ENCODE data around the gene JCHAIN.
"Not testable (repeated sequence)": the region's sequence is repeated elsewhere in the genome, so short reads cannot be mapped to it uniquely, and the experiment has no call there.

Gene JCHAIN

GRCh38 chr4:70680934-70681333, 14.6 kb upstream of the JCHAIN start:
- Mint-ChIP-seq H3K9me3 (no peaks in the 10 kb centered on the region), H3K4me3 (no peak overlapping the region), H3K27me3 (no peaks in the 10 kb centered on the region), H3K4me1 (ENCODE audit: low read depth) (peaks cover 6% of the 10 kb centered on the region), H3K36me3 (ENCODE audit: low read depth) (no peaks in the 10 kb centered on the region), H3K27ac (no peak overlapping the region)
- intact Hi-C loops (cut with micrococcal nuclease) = no loop called here

- Mint-ChIP-seq H3K36me3 (ENCODE audit: low read depth) (no peaks in the 10 kb centered on the region), H3K4me3 (no peak overlapping the region)
- intact Hi-C loops (cut with micrococcal nuclease) = no loop called here
Observed at GRCh38 chr4:70678383-70678999, 12.2 kb upstream of the JCHAIN start.

GRCh38 chr4:70676554-70677090, 10.3 kb upstream of the JCHAIN start:
- intact Hi-C loops (cut with micrococcal nuclease) = no loop called here
- Mint-ChIP-seq H3K36me3 (ENCODE audit: low read depth) (no peaks in the 10 kb centered on the region), H3K4me3 (no peak overlapping the region), H3K27ac (no peak overlapping the region), H3K27me3 (no peaks in the 10 kb centered on the region), H3K4me1 (ENCODE audit: low read depth) (peaks cover 6% of the 10 kb centered on the region), H3K9me3 (no peaks in the 10 kb centered on the region)

More at GRCh38 chr4:70678383-70678999, 12.2 kb upstream of the JCHAIN start:
- no peaks in the 10 kb centered on the region for H3K27me3 Mint-ChIP-seq
- H3K27ac Mint-ChIP-seq = no peak overlapping the region
- H3K9me3 Mint-ChIP-seq = no peaks in the 10 kb centered on the region
- peaks cover 6% of the 10 kb centered on the region for H3K4me1 Mint-ChIP-seq (ENCODE audit: low read depth)

GRCh38 chr4:70674731-70675130, 8.4 kb upstream of the JCHAIN start:
- intact Hi-C loops (cut with micrococcal nuclease) = no loop called here
- Mint-ChIP-seq H3K4me3 (no peak overlapping the region), H3K9me3 (no peaks in the 10 kb centered on the region), H3K36me3 (ENCODE audit: low read depth) (no peaks in the 10 kb centered on the region), H3K4me1 (ENCODE audit: low read depth) (peaks cover 6% of the 10 kb centered on the region), H3K27ac (no peak overlapping the region), H3K27me3 (no peaks in the 10 kb centered on the region)

GRCh38 chr4:70674191-70674590, 7.9 kb upstream of the JCHAIN start:
- Mint-ChIP-seq H3K27me3 (no peaks in the 10 kb centered on the region), H3K36me3 (ENCODE audit: low read depth) (no peaks in the 10 kb centered on the region), H3K4me3 (no peak overlapping the region), H3K27ac (no peak overlapping the region), H3K9me3 (no peaks in the 10 kb centered on the region), H3K4me1 (ENCODE audit: low read depth) (peaks cover 6% of the 10 kb centered on the region)
- intact Hi-C loops (cut with micrococcal nuclease) = no loop called here

GRCh38 chr4:70671091-70671490, 4.8 kb upstream of the JCHAIN start:
- Mint-ChIP-seq H3K4me3 (no peak overlapping the region), H3K27ac (no peak overlapping the region)

GRCh38 chr4:70670332-70671014, 4.2 kb upstream of the JCHAIN start:
- H3K9me3 Mint-ChIP-seq = no peaks in the 10 kb centered on the region
- H3K4me1 Mint-ChIP-seq (ENCODE audit: low read depth) = no peaks in the 10 kb centered on the region
- intact Hi-C loops (cut with micrococcal nuclease) = no loop called here
- H3K36me3 Mint-ChIP-seq (ENCODE audit: low read depth) = no peaks in the 10 kb centered on the region
- no peak overlapping the region for H3K27ac Mint-ChIP-seq
- H3K27me3 Mint-ChIP-seq = no peaks in the 10 kb centered on the region
- H3K4me3 Mint-ChIP-seq = no peak overlapping the region

More at GRCh38 chr4:70671091-70671490, 4.8 kb upstream of the JCHAIN start:
- intact Hi-C loops (cut with micrococcal nuclease) = no loop called here
- Mint-ChIP-seq H3K4me1 (ENCODE audit: low read depth) (no peaks in the 10 kb centered on the region), H3K36me3 (ENCODE audit: low read depth) (no peaks in the 10 kb centered on the region), H3K27me3 (no peaks in the 10 kb centered on the region), H3K9me3 (no peaks in the 10 kb centered on the region)

- no peak overlapping the region for H3K4me3 Mint-ChIP-seq
- no peak overlapping the region for H3K27ac Mint-ChIP-seq
- no peaks in the 10 kb centered on the region for H3K9me3 Mint-ChIP-seq
- intact Hi-C loops (cut with micrococcal nuclease) = no loop called here
- H3K4me1 Mint-ChIP-seq (ENCODE audit: low read depth) = no peaks in the 10 kb centered on the region
- H3K27me3 Mint-ChIP-seq = no peaks in the 10 kb centered on the region
- no peaks in the 10 kb centered on the region for H3K36me3 Mint-ChIP-seq (ENCODE audit: low read depth)
Observed at GRCh38 chr4:70667740-70668535, 1.6 kb upstream of the JCHAIN start.

GRCh38 chr4:70661309-70661922, 4.9 kb downstream of the JCHAIN start:
- H3K4me3 Mint-ChIP-seq; H3K27me3 Mint-ChIP-seq; H3K9me3 Mint-ChIP-seq; H3K36me3 Mint-ChIP-seq (ENCODE audit: low read depth); H3K27ac Mint-ChIP-seq; intact Hi-C loops (cut with micrococcal nuclease): not testable (repeated sequence)
- peaks cover 11% of the 10 kb centered on the region for H3K4me1 Mint-ChIP-seq (ENCODE audit: low read depth)

GRCh38 chr4:70660106-70660505, 6.2 kb downstream of the JCHAIN start:
- Mint-ChIP-seq H3K4me1 (ENCODE audit: low read depth) (peaks cover 11% of the 10 kb centered on the region), H3K36me3 (ENCODE audit: low read depth) (no peaks in the 10 kb centered on the region), H3K27me3 (no peaks in the 10 kb centered on the region), H3K9me3 (no peaks in the 10 kb centered on the region), H3K4me3 (no peak overlapping the region), H3K27ac (no peak overlapping the region)
- intact Hi-C loops (cut with micrococcal nuclease) = no loop called here

- H3K9me3 Mint-ChIP-seq = no peaks in the 10 kb centered on the region
- no peak overlapping the region for H3K27ac Mint-ChIP-seq
- no peaks in the 10 kb centered on the region for H3K27me3 Mint-ChIP-seq
- intact Hi-C loops (cut with micrococcal nuclease) = no loop called here
- H3K36me3 Mint-ChIP-seq (ENCODE audit: low read depth) = no peaks in the 10 kb centered on the region
- H3K4me1 Mint-ChIP-seq (ENCODE audit: low read depth) = peaks cover 11% of the 10 kb centered on the region
- H3K4me3 Mint-ChIP-seq = no peak overlapping the region
Observed at GRCh38 chr4:70658418-70658817, 7.9 kb downstream of the JCHAIN start.

- Mint-ChIP-seq H3K9me3 (no peaks in the 10 kb centered on the region), H3K27me3 (no peaks in the 10 kb centered on the region), H3K36me3 (ENCODE audit: low read depth) (no peaks in the 10 kb centered on the region), H3K4me3 (no peak overlapping the region), H3K27ac (no peak overlapping the region), H3K4me1 (ENCODE audit: low read depth) (peaks cover 11% of the 10 kb centered on the region)
- intact Hi-C loops (cut with micrococcal nuclease) = no loop called here
Observed at GRCh38 chr4:70657326-70657725, 9.0 kb downstream of the JCHAIN start.

- Mint-ChIP-seq H3K27me3 (no peaks in the 10 kb centered on the region), H3K9me3 (no peaks in the 10 kb centered on the region), H3K27ac (no peak overlapping the region), H3K4me3 (no peak overlapping the region), H3K4me1 (ENCODE audit: low read depth) (peaks cover 11% of the 10 kb centered on the region), H3K36me3 (ENCODE audit: low read depth) (no peaks in the 10 kb centered on the region)
- intact Hi-C loops (cut with micrococcal nuclease) = loop anchor here (5.0 kb wide), 1 partner anchor 1058 kb away; no protein-coding TSS in a partner anchor
Observed at GRCh38 chr4:70654605-70655011, 11.7 kb downstream of the JCHAIN start.

Measured in dendritic cell treated with granulocyte-macrophage colony-stimulating factor and Interleukin-4, amounts not matched to agents 40 ng/mL and 50 ng/mL, for 4 days (primary cell).